Measurements from ENCODE around the gene UBE2M.
"Not testable (repeated sequence)": the region's sequence is repeated elsewhere in the genome, so short reads cannot be mapped to it uniquely, and the experiment has no call there.

Gene UBE2M

DNA sequence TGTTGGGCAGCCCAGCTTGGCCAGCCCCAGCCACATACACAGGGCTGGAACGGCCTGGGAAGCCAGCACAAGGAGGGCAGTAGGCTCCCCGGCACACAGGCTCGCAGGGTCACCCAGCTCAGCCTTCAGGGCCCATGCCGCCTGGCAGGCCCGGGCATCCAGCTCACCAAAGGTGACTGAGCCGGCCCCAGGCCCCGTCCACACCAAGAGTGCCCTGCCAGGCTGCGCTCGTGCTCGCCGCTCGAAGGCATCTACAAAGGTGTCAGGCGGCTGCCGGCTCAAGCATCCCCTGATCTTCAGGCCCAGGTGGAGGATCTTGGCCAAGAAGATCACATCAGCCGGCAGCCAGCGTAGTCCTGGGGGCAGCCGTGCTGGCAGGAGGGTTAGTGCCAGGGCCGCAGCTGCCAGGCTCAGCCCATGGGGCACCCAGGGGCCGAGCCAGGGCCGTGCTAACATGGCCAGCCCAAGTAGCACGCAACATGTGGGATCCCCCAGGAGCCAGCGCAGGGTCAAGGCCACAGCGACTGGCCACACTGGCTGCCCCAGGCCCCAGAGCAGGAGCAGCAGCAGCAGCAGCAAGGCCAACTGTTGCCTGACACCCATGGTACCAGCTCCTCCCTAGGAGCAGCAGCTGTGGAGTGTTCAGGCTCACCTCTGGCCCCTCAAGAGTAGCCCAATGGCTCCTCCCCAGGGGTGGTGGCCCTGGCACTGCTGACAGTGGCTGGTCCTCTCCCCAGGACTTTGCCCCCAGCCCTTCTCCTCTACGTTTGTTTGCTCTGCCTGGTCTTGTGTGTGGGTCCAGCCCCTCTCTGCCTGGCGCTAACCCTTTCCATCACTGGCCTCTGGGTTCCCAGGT lies 46.8 kb downstream of the UBE2M start, which contains the start of gene SLC27A5:
TSS of gene SLC27A5 (minus strand) at position 640 of the 856 bp plus-strand sequence. CDS start at position 603, 37 bp downstream.
- DNase-seq = no peak

GRCh38 chr19:58510084-58510862 lies 48.1 kb downstream of the UBE2M start:
- no peak for DNase-seq

- DNase-seq = no peak
Observed at GRCh38 chr19:58509731-58510083, 48.7 kb downstream of the UBE2M start.

GRCh38 chr19:58507602-58508223 lies 50.7 kb downstream of the UBE2M start:
- not testable (repeated sequence) for DNase-seq
